ENCODE data around the gene CLDN7. TPM values are rescaled to one million over a fixed set of nuclear protein-coding genes. Genes with fewer than 3 reads are reported as not detected.
A peak's percentile ranks its signal among the peaks of the same experiment; 100 is the strongest.

Gene CLDN7
- polyA plus RNA-seq, 1 donor from 2014 or later = 1.2 TPM

DNA sequence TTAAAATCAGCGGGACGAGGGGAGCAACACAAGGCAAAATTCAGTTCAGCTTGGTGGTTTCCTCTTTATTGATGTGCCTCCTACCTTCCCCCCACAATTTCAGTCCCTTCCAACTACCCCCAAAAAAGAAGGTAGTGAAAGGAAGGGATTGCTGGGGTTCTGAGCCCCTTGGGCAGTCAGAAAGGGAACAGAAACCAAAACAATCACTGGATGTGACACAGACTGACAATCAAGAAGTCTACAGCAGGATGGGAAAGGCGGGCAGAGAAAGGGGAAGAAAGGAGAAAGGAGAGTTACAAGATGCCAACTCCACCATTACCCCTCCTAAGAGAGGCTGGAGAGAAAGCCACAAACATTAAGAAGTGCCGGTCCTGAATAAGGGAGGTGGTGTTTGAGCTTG is 21.9 kb downstream of the CLDN7 start:
- Mint-ChIP-seq H3K27me3 (no peaks in the 10 kb centered on the region), H3K4me1 (peaks cover 26 to 38% (median 32%) of the 10 kb centered on the region in 3 donors)

GRCh38 chr17:7239091-7240027 is 22.9 kb downstream of the CLDN7 start, which contains the start of gene PHF23:
TSS of gene PHF23 (minus strand) at chr17:7239457. CDS start at chr17:7239279, 178 bp downstream.
- Mint-ChIP-seq H3K27me3 (no peaks in the 10 kb centered on the region), H3K9me3 (no peaks in the 10 kb centered on the region), H3K36me3 (peaks cover 8% of the 10 kb centered on the region), H3K4me3 (peak within 1 kb of the TSS; percentile 87 to 98 (median 97)), H3K4me1 (peaks cover 35 to 44% (median 35%) of the 10 kb centered on the region in 3 donors), H3K27ac (peak within 1 kb of the TSS; percentile 87 to 97 (median 96))

More for the DNA sequence above, 21.9 kb downstream of the CLDN7 start:
- peak overlapping the region; percentile 87 to 97 (median 96) for H3K27ac Mint-ChIP-seq
- no peaks in the 10 kb centered on the region for H3K9me3 Mint-ChIP-seq
- peak overlapping the region; percentile 87 to 98 (median 97) for H3K4me3 Mint-ChIP-seq
- peaks cover 8% of the 10 kb centered on the region for H3K36me3 Mint-ChIP-seq

- Mint-ChIP-seq H3K9me3 (no peaks in the 10 kb centered on the region), H3K27me3 (no peaks in the 10 kb centered on the region), H3K27ac (peak overlapping the region; percentile 87 to 97 (median 96)), H3K4me1 (peaks cover 38 to 47% (median 39%) of the 10 kb centered on the region in 3 donors), H3K36me3 (peaks cover 8% of the 10 kb centered on the region), H3K4me3 (peak overlapping the region; percentile 87 to 98 (median 97))
Observed at GRCh38 chr17:7238420-7239090, 23.7 kb downstream of the CLDN7 start.

DNA sequence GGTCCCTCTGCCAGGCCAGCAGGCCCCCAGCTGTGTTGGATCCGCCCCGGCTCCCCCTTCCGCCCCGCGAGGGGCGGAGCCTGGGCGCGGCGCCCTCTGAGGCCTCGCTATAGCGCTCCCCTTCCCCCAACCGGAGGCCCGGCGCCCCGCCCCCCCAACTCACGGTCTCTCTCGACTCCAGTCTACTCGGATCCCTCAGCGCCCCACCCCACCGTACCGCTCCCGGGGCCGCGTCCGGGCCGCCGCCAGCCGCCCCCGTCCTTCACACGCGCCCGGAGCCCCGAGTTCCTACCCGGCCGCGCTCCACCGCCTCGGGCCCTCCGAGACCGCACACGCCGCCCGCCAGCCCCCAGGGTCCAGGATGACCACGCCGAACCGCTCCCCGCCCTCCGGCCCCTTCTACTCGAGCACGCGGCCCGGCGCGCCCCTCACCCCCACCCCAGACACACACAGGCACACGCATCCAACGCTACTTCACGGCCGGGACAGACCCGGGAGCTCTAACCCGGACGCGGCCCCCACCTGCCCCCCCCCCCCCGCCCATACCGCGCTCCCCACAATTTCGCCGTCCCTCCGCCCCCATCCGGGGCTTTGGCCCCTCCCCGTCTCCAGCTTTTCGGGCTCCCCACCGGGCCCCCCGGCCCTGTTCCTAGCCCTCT is 24.4 kb downstream of the CLDN7 start:
- Mint-ChIP-seq H3K4me1 (peaks cover 39 to 47% (median 45%) of the 10 kb centered on the region in 3 donors), H3K27ac (peak overlapping the region; percentile 84 to 97 (median 87)), H3K9me3 (no peaks in the 10 kb centered on the region), H3K36me3 (peaks cover 8% of the 10 kb centered on the region), H3K27me3 (no peaks in the 10 kb centered on the region), H3K4me3 (peak overlapping the region; percentile 87 to 98 (median 97))

DNA sequence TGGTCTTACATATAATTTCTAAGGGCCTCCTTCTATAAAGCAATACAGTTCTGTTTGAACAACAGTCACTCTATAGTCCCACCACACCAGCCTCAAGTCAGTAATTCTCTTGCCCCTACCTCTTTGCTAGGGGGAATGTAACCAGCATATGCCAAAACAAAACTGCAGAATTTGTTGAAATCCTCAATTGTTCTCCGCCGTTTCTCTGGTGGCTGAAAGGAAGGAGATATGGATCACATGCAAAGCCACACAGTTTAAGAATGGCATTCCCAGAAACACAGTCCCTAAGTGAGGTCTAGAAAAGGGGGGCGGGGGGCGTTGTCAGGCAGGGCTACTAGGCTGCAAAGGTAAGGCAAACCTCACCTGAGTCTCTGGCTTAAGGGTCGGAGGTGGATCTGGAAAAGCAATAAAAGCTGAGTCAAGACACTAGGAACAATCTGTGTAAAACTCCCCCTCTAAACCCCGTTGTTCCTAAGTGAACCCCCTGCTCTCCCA is 25.0 kb downstream of the CLDN7 start:
- H3K9me3 Mint-ChIP-seq = no peaks in the 10 kb centered on the region
- no peaks in the 10 kb centered on the region for H3K27me3 Mint-ChIP-seq
- H3K4me3 Mint-ChIP-seq = peak overlapping the region; percentile 87 to 98 (median 97)
- H3K4me1 Mint-ChIP-seq = peaks cover 40 to 47% (median 42%) of the 10 kb centered on the region in 3 donors
- peaks cover 8% of the 10 kb centered on the region for H3K36me3 Mint-ChIP-seq
- H3K27ac Mint-ChIP-seq = peak overlapping the region; percentile 84 to 97 (median 87)

- peak overlapping the region; percentile 19 to 98 (median 92) for H3K4me3 Mint-ChIP-seq
- no peaks in the 10 kb centered on the region for H3K27me3 Mint-ChIP-seq
- H3K36me3 Mint-ChIP-seq = peaks cover 8% of the 10 kb centered on the region
- H3K9me3 Mint-ChIP-seq = no peaks in the 10 kb centered on the region
- peak overlapping the region; percentile 78 to 97 (median 87) for H3K27ac Mint-ChIP-seq
- peaks cover 40 to 51% (median 42%) of the 10 kb centered on the region in 3 donors for H3K4me1 Mint-ChIP-seq
Observed at GRCh38 chr17:7236808-7237207, 25.5 kb downstream of the CLDN7 start.

DNA sequence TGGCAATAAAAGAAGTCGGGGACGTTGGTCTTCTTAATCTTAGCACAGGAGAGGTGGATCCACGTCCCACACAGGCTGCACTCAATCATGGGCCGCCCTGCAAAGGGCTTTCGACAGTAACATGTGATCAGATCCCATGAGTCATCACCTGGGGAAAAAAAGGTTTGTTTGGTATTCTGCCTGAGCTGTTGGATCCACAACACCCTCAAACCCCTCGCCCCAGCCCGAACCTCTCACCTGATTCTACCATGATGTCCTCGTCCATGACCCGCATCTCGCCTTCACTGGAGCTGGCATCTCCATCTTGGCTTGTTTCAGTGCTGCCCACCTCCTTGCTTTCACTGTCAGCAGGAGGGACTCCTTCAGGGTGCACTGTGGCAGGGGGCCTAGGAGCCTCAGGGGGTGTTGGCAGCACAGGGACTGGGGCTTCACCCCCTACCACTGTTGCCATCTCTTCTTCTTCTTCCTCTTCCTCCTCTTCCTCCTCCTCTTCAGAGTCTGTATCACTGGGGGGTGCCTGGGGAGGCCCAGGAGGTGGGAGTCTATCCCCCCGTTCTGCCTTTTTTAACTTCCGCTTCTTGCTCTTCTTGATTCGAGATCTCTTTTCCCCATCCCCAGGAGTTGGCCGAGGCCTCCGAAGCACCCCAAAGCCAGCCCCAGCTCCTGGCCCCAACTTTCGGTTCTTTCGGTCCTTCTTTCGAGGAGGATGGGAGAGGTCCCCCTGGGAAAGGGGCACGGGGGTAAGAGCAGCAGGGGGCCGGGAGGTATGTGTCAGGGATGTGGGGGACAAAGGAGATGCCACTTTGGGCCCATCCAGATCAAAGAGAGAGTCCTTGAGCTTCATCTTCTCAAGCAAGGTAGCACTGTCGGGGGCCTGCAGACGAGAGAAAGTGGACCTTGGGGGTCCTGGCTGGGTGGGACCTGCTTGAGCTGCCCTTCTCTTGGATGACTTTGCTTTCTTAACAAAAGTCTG is 26.3 kb downstream of the CLDN7 start:
- peaks cover 8% of the 10 kb centered on the region for H3K36me3 Mint-ChIP-seq
- H3K4me3 Mint-ChIP-seq = peak overlapping the region; percentile 27 to 89 (median 82)
- H3K27ac Mint-ChIP-seq = peak overlapping the region in 1 of 3 donors; percentile 97
- no peaks in the 10 kb centered on the region for H3K9me3 Mint-ChIP-seq
- H3K27me3 Mint-ChIP-seq = no peaks in the 10 kb centered on the region
- peaks cover 34 to 43% (median 40%) of the 10 kb centered on the region in 3 donors for H3K4me1 Mint-ChIP-seq

GRCh38 chr17:7234083-7234951 is 28.0 kb downstream of the CLDN7 start, which contains the start of gene DVL2:
TSS of gene DVL2 (minus strand) at chr17:7234517. CDS start at chr17:7234262, 255 bp downstream.
- Mint-ChIP-seq H3K36me3 (peaks cover 4% of the 10 kb centered on the region), H3K4me3 (peak within 1 kb of the TSS; percentile 87 to 96 (median 91)), H3K9me3 (no peaks in the 10 kb centered on the region), H3K4me1 (peaks cover 25 to 30% (median 28%) of the 10 kb centered on the region in 3 donors), H3K27ac (peak within 1 kb of the TSS; percentile 92 to 97 (median 95)), H3K27me3 (no peaks in the 10 kb centered on the region)

DNA sequence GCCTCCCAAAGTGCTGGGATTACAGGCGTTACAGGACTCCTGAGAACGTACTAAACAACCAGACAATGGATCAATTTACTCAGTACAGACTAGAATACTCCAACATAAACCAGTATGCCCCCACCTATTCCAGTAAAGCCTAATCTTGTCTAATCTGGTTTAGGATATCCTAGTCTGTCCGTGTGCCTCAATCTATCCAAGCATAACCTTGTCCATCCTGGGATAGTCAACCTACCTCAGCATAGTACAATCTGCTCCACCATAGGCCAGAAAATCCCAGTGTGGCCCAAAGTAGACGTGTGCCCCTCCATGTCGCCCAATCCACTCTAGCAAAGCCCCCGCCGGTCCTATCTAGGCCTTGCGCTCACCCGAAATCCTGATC is 28.6 kb downstream of the CLDN7 start:
- Mint-ChIP-seq H3K9me3 (no peaks in the 10 kb centered on the region), H3K27me3 (no peaks in the 10 kb centered on the region), H3K4me3 (peak overlapping the region; percentile 87 to 96 (median 91)), H3K36me3 (peaks cover 6% of the 10 kb centered on the region), H3K27ac (peak overlapping the region; percentile 92 to 97 (median 95)), H3K4me1 (peaks cover 25 to 30% (median 28%) of the 10 kb centered on the region in 3 donors)

GRCh38 chr17:7232114-7232513 is 30.2 kb downstream of the CLDN7 start:
- no peaks in the 10 kb centered on the region for H3K27me3 Mint-ChIP-seq
- H3K27ac Mint-ChIP-seq = peak overlapping the region in 1 of 3 donors; percentile 11
- H3K36me3 Mint-ChIP-seq = peaks cover 6% of the 10 kb centered on the region
- H3K4me3 Mint-ChIP-seq = peak overlapping the region; percentile 21 to 79 (median 60)
- peaks cover 24 to 29% (median 26%) of the 10 kb centered on the region in 3 donors for H3K4me1 Mint-ChIP-seq
- no peaks in the 10 kb centered on the region for H3K9me3 Mint-ChIP-seq

DNA sequence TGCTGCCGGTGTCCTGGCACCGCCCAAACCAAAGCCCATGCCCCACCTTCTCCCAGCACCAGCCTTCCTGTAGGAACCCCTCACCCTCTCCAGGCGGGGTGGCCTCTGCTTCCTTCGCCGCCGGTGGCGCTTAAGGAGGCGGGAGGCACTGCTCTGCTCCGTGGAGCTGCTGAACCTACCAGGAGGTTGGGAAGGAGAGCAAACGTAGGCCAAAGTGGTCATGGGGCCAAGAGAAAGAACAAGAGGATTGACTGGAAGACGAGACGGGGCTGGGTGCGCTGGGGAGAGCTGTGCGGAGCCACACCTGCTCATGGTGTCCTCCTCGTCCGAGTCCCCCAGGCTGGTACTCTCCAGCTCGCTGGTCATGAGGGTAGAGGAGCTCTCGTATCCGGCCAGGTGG is 32.8 kb downstream of the CLDN7 start:
- Mint-ChIP-seq H3K27ac (no peak overlapping the region), H3K4me1 (peaks cover 15 to 17% (median 16%) of the 10 kb centered on the region in 3 donors), H3K4me3 (no peak overlapping the region), H3K36me3 (peaks cover 4% of the 10 kb centered on the region), H3K27me3 (no peaks in the 10 kb centered on the region), H3K9me3 (no peaks in the 10 kb centered on the region)

DNA sequence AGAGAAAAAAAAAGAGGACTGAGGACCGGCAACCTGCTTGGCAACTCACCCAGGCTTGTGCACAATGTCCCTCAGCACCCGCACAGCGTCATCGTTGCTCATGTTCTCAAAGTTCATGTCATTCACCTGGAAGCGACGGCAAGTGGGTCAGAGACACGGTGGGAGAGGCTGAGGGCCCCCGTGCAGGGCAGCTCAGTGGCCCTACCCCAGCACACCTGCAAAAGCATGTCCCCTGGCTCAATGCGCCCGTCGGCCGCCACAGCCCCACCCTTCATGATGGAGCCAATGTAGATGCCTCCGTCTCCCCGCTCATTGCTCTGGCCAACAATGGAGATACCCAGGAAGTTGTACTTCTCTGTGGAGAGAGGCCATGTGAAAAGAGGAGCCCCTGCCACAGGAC is 33.4 kb downstream of the CLDN7 start:
- H3K4me1 Mint-ChIP-seq = peaks cover 14 to 15% (median 15%) of the 10 kb centered on the region in 3 donors
- H3K27ac Mint-ChIP-seq = no peak overlapping the region
- no peak overlapping the region for H3K4me3 Mint-ChIP-seq
- no peaks in the 10 kb centered on the region for H3K27me3 Mint-ChIP-seq
- no peaks in the 10 kb centered on the region for H3K9me3 Mint-ChIP-seq
- peaks cover 4% of the 10 kb centered on the region for H3K36me3 Mint-ChIP-seq
